ENCODE data around the gene PLXNB1. TPM values are rescaled to one million over a fixed set of nuclear protein-coding genes. Genes with fewer than 3 reads are reported as not detected.

The PLXNB1 gene
- total and polyA plus RNA-seq, 2 of the 13 experiments (the other 11 are each of a cell fraction or from before 2014, with no cell fraction given) = 86.0 to 143 TPM

DNA sequence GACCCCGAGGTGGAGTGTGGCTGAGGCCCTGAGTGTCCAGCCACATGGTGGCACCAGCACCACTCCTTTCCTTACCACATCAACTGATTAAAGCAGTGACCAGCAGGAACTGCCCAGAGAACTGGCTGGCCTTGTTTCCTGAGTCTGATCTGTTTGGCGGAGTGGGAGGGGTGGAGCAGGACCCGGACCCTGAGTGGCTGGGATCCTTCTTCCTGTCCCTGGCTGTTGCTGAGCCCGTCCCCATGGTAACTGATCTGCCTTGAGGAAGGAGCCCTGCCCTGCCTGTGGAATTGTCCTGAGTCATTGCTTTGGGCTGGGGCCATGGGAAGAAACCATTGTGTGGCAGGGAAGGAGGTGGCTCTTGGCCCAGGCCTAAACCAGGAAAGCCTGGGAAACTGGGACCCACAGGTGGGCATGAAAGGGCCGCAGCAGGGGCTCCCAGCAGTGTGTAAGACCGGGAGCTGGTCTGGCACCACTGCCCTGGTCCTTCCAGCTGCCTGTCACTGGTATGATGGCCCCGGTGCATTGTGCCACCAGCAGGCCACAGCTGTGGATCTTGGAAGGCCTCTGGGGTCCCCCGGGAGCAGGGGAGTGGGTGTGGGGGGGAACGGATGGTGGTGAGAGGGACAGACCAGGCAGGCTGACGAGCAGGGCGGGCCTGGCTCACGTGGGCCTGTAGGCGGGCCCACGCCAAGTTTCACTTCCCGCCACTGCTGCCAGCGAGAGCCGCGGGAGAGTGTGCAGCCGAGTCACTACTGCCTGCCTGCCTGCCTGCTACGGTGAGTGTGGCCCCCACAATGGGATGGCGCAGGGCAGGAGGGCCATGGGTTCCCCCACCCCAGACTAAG is 35.9 kb upstream of the PLXNB1 start (continued):
- TF ChIP-seq ETV5 (CRISPR knock-in tag; IDR thresholded peaks at IDR 0.05; ENCODE audit: borderline replicate concordance) = peak; percentile 71; the same call in 1 of the 2 replicates
- peak; percentile 39; the same call in 1 of the 2 replicates for TF ChIP-seq ZNF619 (CRISPR knock-in tag; IDR thresholded peaks at IDR 0.05)
- TF ChIP-seq ZNF605 (CRISPR knock-in tag; IDR thresholded peaks at IDR 0.05) = 0 out of 2 replicates have a peak, but pooled peaks have one; percentile 32
- TF ChIP-seq MIER2 (CRISPR knock-in tag; IDR thresholded peaks at IDR 0.05) = peak; percentile 59
- TF ChIP-seq GATAD1 (CRISPR knock-in tag; IDR thresholded peaks at IDR 0.05) = peak; percentile 56
- 0 out of 2 replicates have a peak, but pooled peaks have one; percentile 20 for TF ChIP-seq KDM1A (CRISPR knock-in tag; IDR thresholded peaks at IDR 0.05)
- no peak for TF ChIP-seq NCOR1 (IDR thresholded peaks at IDR 0.05; ENCODE audit: borderline replicate concordance, low read length)
- no peak; the same call in 1 of the 2 replicates for TF ChIP-seq MEF2D (CRISPR knock-in tag; IDR thresholded peaks at IDR 0.05)
- TF ChIP-seq, protein P1, sequence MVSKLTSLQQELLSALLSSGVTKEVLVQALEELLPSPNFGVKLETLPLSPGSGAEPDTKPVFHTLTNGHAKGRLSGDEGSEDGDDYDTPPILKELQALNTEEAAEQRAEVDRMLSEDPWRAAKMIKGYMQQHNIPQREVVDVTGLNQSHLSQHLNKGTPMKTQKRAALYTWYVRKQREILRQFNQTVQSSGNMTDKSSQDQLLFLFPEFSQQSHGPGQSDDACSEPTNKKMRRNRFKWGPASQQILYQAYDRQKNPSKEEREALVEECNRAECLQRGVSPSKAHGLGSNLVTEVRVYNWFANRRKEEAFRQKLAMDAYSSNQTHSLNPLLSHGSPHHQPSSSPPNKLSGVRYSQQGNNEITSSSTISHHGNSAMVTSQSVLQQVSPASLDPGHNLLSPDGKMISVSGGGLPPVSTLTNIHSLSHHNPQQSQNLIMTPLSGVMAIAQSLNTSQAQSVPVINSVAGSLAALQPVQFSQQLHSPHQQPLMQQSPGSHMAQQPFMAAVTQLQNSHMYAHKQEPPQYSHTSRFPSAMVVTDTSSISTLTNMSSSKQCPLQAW (CRISPR knock-in tag; IDR thresholded peaks at IDR 0.05) = peak; percentile 72; the same call in 1 of the 2 replicates
- TF ChIP-seq, protein P2, sequence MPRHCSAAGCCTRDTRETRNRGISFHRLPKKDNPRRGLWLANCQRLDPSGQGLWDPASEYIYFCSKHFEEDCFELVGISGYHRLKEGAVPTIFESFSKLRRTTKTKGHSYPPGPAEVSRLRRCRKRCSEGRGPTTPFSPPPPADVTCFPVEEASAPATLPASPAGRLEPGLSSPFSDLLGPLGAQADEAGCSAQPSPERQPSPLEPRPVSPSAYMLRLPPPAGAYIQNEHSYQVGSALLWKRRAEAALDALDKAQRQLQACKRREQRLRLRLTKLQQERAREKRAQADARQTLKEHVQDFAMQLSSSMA (CRISPR knock-in tag; IDR thresholded peaks at IDR 0.05) = 0 out of 2 replicates have a peak, but pooled peaks have one; percentile 45
- TF ChIP-seq, protein P3, sequence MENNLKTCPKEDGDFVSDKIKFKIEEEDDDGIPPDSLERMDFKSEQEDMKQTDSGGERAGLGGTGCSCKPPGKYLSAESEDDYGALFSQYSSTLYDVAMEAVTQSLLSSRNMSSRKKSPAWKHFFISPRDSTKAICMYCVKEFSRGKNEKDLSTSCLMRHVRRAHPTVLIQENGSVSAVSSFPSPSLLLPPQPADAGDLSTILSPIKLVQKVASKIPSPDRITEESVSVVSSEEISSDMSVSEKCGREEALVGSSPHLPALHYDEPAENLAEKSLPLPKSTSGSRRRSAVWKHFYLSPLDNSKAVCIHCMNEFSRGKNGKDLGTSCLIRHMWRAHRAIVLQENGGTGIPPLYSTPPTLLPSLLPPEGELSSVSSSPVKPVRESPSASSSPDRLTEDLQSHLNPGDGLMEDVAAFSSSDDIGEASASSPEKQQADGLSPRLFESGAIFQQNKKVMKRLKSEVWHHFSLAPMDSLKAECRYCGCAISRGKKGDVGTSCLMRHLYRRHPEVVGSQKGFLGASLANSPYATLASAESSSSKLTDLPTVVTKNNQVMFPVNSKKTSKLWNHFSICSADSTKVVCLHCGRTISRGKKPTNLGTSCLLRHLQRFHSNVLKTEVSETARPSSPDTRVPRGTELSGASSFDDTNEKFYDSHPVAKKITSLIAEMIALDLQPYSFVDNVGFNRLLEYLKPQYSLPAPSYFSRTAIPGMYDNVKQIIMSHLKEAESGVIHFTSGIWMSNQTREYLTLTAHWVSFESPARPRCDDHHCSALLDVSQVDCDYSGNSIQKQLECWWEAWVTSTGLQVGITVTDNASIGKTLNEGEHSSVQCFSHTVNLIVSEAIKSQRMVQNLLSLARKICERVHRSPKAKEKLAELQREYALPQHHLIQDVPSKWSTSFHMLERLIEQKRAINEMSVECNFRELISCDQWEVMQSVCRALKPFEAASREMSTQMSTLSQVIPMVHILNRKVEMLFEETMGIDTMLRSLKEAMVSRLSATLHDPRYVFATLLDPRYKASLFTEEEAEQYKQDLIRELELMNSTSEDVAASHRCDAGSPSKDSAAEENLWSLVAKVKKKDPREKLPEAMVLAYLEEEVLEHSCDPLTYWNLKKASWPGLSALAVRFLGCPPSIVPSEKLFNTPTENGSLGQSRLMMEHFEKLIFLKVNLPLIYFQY (CRISPR knock-in tag; IDR thresholded peaks at IDR 0.05; ENCODE audit: borderline replicate concordance) = peak; percentile 51; the same call in 1 of the 2 replicates
- 0 out of 2 replicates have a peak, but pooled peaks have one; percentile 60 for TF ChIP-seq ZMAT3 (CRISPR knock-in tag; conservative IDR thresholded peaks at IDR 0.05)
- TF ChIP-seq NPAS2 (CRISPR knock-in tag; IDR thresholded peaks at IDR 0.05; ENCODE audit: borderline replicate concordance) = no peak
- TF ChIP-seq RFXAP (CRISPR knock-in tag; IDR thresholded peaks at IDR 0.05; ENCODE audit: borderline replicate concordance) = peak; percentile 81; the same call in 1 of the 2 replicates
- 0 out of 2 replicates have a peak, but pooled peaks have one; percentile 18 for TF ChIP-seq BCL6 (CRISPR knock-in tag; IDR thresholded peaks at IDR 0.05)
- 0 out of 2 replicates have a peak, but pooled peaks have one; percentile 19 for TF ChIP-seq POLR2G (IDR thresholded peaks at IDR 0.05; ENCODE audit: low read depth, low read length)
- 0 out of 2 replicates have a peak, but pooled peaks have one; percentile 29 for TF ChIP-seq ZNF383 (CRISPR knock-in tag; IDR thresholded peaks at IDR 0.05; ENCODE audit: borderline replicate concordance)
- no peak for TF ChIP-seq KMT2A (CRISPR knock-in tag; IDR thresholded peaks at IDR 0.05)
- 0 out of 2 replicates have a peak, but pooled peaks have one; percentile 20 for TF ChIP-seq SP2 (CRISPR knock-in tag; IDR thresholded peaks at IDR 0.05)
- TF ChIP-seq, protein P4, sequence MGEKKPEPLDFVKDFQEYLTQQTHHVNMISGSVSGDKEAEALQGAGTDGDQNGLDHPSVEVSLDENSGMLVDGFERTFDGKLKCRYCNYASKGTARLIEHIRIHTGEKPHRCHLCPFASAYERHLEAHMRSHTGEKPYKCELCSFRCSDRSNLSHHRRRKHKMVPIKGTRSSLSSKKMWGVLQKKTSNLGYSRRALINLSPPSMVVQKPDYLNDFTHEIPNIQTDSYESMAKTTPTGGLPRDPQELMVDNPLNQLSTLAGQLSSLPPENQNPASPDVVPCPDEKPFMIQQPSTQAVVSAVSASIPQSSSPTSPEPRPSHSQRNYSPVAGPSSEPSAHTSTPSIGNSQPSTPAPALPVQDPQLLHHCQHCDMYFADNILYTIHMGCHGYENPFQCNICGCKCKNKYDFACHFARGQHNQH (CRISPR knock-in tag; IDR thresholded peaks at IDR 0.05) = peak; percentile 48

All from HepG2 (cell line).